Activated CD4-positive, alpha-beta memory T cell treated with anti-CD3 and anti-CD28 coated beads for 36 hours (primary cell): ENCODE data around the gene PSMG4. TPM values are rescaled to one million over a fixed set of nuclear protein-coding genes. Genes with fewer than 3 reads are reported as not detected.

Source experiments
- CTCF ChIA-PET: fragments of 350-600 bp; sonication (Branson Sonifier 250); formaldehyde crosslinking; loops from one replicate; lab custom pipeline; 2021; ENCODE audit warnings: antibody characterized with exemption, inconsistent platforms; lab: Charles Lee
- POLR2A ChIA-PET: fragments of 350-600 bp; sonication (Branson Sonifier 250); formaldehyde crosslinking; loops from one replicate; lab custom pipeline; 2021; ENCODE audit warnings: antibody characterized with exemption; lab: Charles Lee
- DNase-seq: peaks from one replicate; pipeline ENCODE4 v3.0.0-alpha.2; 2020
- H3K27ac Mint-ChIP-seq: one replicate; pipeline ENCODE4 v1.8.0; 2021; ENCODE audit warnings: mixed read lengths
- H3K27me3 Mint-ChIP-seq: one replicate; pipeline ENCODE4 v1.8.0; 2021; ENCODE audit warnings: mixed read lengths
- H3K36me3 Mint-ChIP-seq: one replicate; pipeline ENCODE4 v1.8.0; 2021; ENCODE audit warnings: mixed read lengths
- H3K4me1 Mint-ChIP-seq: one replicate; pipeline ENCODE4 v1.8.0; 2021; ENCODE audit warnings: low read depth, mixed read lengths
- H3K4me3 Mint-ChIP-seq: one replicate; pipeline ENCODE4 v1.8.0; 2021; ENCODE audit warnings: mild to moderate bottlenecking, mixed read lengths
- H3K9me3 Mint-ChIP-seq: one replicate; pipeline ENCODE4 v1.8.0; 2021; ENCODE audit warnings: mixed read lengths
- intact Hi-C: fragments of 100-400 bp; cut with micrococcal nuclease; formaldehyde crosslinking; loops from one replicate; pipeline ENCODE4 v1.15.1; 2023
- total RNA-seq, 2 experiments: library from RNA; stranded (reverse); gene quantifications; one replicate each; pipeline ENCODE4 v1.2.3, GENCODE V29; 2021

Gene PSMG4
- total RNA-seq, 2 experiments from 2014 or later: 24.2 to 25.2 TPM

DNA sequence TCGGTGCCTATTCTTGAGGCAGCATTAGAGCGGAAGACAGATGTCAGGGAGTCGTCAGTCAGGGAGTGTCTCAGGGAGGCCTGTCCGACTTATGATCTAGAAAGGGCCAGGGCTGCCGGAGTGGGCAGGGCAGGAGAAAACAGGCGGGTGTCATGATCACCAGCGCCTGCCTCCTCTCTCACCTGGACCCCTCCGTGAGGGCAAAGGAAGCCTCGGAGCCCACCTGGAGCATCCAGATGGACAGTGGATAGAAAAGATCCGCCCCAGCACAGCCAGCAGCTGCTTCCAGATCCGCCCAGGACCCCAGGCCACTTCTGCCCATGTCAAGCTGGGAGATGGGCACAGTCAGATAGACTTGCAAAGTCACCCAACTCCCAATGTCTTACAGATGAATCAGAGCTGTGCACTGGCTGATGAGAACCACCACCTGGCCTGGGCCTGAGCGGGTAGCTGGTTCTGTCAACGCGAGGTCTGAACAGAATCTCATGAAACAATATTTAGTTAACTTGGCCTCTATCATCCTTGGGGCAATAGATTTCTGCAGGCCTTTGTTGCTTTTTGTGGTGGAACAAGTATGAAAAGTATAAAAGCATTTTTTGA, 22.2 kb downstream of the PSMG4 start:
- H3K27ac Mint-ChIP-seq: no peak overlapping the region
- no peaks in the 10 kb centered on the region for H3K9me3 Mint-ChIP-seq
- H3K27me3 Mint-ChIP-seq: no peaks in the 10 kb centered on the region
- H3K4me1 Mint-ChIP-seq: no peaks in the 10 kb centered on the region
- POLR2A ChIA-PET: no interaction called here
- CTCF ChIA-PET: interaction anchor here (1.1 to 6.4 kb wide), 4 partner anchors 11 to 451 kb away, joined by 3 to 98 read pairs (median 4); no protein-coding TSS in a partner anchor
- no peak for DNase-seq
- peaks cover 1% of the 10 kb centered on the region for H3K36me3 Mint-ChIP-seq
- intact Hi-C loops: no loop called here
- no peak overlapping the region for H3K4me3 Mint-ChIP-seq

DNA sequence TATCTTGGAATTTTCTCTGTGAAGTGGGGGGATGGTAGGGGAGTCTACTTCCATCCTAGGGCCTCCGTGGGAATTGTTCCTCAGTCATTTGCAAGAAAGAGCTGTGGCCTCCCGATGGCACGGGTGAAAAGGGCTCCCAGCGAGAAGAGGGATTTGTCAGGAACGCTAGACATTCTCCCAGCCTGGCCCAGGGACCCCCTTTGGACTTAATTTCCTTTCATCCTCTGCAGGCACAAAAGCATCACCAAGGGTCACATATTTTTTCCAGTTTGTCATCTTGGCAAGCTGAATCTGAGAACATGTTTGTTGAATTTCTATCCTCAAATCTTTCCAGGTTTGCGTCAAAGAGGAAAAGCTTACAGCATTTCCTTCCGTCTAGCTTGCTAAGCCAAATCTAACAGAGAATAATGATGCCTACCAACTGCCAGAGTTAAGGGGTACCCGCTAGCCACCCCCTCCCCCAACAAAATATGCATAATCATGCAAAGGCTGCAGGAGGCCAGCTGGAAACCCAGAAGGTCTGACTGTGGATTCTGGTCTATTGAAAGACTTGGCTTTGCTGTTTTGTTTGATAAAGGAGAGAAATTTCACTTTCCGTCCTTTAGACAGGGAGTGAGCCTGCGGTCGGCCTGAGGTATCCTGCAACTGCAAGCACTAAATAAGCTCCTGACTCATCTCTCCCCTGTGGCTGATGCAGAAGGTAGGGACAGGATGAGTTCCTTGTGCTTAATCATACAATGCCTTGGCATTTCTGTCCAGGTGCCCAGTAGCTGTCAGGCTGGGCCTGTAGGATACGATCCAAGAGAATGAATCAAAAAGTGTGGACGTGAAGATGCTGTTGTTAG, 23.1 kb downstream of the PSMG4 start:
- ChIA-PET CTCF (interaction anchor here (1.1 to 6.4 kb wide), 5 partner anchors 10 to 450 kb away, joined by 3 to 98 read pairs (median 4); no protein-coding TSS in a partner anchor), POLR2A (no interaction called here)
- no peak overlapping the region for H3K27ac Mint-ChIP-seq
- H3K36me3 Mint-ChIP-seq: peaks cover 1% of the 10 kb centered on the region
- H3K27me3 Mint-ChIP-seq: no peaks in the 10 kb centered on the region
- H3K4me3 Mint-ChIP-seq: no peak overlapping the region
- intact Hi-C loops: no loop called here
- no peaks in the 10 kb centered on the region for H3K9me3 Mint-ChIP-seq
- H3K4me1 Mint-ChIP-seq: no peaks in the 10 kb centered on the region
- no peak for DNase-seq

DNA sequence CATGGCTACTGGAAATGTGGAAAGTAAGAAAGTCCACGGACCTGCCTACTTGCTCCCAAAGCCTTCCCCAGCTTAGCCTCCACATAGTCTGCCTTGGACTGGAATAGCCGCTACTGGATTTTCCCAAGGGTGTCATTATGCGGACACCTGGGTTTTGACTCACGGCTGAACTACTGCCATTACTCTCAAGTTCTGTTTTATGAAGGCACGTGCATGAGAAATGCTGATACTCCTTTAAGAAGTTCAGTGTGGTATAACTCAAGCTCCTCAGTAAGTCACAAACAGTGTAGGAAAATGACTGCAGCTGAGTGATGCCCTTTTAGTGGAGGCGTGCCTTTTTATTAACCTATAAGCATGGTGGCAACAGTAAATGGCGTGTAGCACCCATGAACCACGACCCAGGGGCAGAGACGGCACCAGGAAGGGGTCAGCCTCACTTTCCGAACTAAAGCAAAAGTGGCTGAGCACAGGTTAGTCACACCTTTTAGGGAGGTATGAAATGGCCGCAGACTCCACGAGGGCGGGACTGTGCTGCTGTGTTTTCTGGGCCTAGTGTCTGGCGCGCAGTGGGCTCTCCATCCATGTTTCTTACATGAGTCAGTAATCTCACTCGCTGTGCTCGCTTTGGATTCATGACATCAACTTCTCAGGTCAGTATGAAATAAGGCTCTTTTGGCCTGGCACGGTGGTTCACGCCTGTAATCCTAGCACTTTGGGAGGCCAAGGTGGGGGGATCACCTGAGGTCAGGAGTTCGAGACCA, 23.9 kb downstream of the PSMG4 start:
- no peaks in the 10 kb centered on the region for H3K27me3 Mint-ChIP-seq
- ChIA-PET POLR2A (no interaction called here), CTCF (interaction anchor here (1.3 to 6.4 kb wide), 3 partner anchors 9 to 449 kb away, joined by 3 to 98 read pairs (median 4); no protein-coding TSS in a partner anchor)
- peaks cover 1% of the 10 kb centered on the region for H3K36me3 Mint-ChIP-seq
- H3K27ac Mint-ChIP-seq: no peak overlapping the region
- H3K4me1 Mint-ChIP-seq: no peaks in the 10 kb centered on the region
- no peak overlapping the region for H3K4me3 Mint-ChIP-seq
- no peak for DNase-seq
- no peaks in the 10 kb centered on the region for H3K9me3 Mint-ChIP-seq
- intact Hi-C loops: no loop called here

DNA sequence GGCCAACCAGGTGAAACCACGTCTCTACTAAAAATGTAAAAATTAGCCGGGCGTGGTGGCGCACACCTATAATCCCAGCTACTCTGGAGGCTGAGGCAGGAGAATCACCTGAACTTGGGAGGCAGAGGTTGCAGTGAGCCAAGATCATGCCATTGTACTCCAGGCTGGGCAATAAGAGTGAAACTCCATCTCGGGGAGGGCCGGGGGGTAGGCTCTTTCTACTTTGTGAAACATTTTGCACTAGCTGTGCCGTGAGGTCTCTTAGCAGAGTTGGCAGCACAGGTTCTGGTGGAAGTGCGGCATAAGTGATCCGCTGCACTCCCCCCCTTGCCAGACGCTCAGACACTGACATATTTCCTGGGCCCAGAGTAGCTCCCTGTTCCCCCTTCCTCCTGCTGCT, 24.5 kb downstream of the PSMG4 start:
- Mint-ChIP-seq H3K27ac (no peak overlapping the region), H3K36me3 (peaks cover 1% of the 10 kb centered on the region), H3K27me3 (no peaks in the 10 kb centered on the region), H3K4me3 (no peak overlapping the region), H3K4me1 (no peaks in the 10 kb centered on the region), H3K9me3 (no peaks in the 10 kb centered on the region)
- POLR2A ChIA-PET: interaction anchor here (0.6 kb wide), 1 partner anchor 157 kb away, joined by 4 read pairs; no protein-coding TSS in a partner anchor
- CTCF ChIA-PET: interaction anchor here (1.3 to 6.4 kb wide), 2 partner anchors 229 to 449 kb away, joined by 3 to 98 read pairs; no protein-coding TSS in a partner anchor
- no peak for DNase-seq
- intact Hi-C loops: no loop called here

DNA sequence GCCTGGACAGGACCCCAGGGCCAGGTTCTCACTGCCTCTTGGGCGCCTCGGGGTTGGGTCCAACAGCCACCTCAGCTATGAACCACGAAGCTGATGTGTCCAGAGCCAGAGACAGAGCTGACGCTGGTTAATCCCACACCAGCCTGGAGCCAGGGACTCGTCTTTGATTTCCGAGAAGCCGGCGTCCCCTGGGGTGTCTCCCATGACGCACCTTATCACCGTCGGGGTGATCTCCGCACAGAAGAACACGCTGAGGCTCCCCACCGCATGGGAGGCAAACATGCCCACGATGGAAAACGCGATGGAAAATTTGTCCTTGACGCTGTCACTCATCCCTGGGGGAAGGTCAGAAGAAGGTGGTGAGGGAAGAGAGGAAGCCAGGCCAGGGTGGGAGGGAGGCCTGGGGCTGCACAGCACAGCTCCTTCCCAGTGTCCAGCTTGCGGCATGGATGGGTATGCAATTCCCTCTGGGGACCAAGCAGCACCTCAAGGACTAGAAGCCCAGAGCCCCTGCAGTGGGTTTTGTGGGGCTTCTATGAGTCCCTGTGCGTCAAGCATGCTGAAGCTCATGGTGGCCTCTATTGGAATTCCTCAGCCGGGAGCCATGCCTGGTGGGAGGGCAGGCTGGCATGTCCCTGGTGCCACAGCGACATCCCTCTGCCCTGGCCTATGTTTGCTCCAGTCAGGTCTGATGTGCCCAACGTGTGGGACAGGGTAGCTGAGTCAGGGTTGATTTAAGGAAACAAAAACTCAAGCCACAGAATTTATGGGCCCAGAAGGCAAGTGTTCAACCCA, 25.1 kb downstream of the PSMG4 start:
- intact Hi-C loops: no loop called here
- Mint-ChIP-seq H3K36me3 (peaks cover 1% of the 10 kb centered on the region), H3K4me1 (no peaks in the 10 kb centered on the region), H3K27ac (no peak overlapping the region), H3K9me3 (no peaks in the 10 kb centered on the region), H3K27me3 (no peaks in the 10 kb centered on the region), H3K4me3 (no peak overlapping the region)
- ChIA-PET POLR2A (interaction anchor here (0.6 kb wide), 1 partner anchor 157 kb away, joined by 4 read pairs; no protein-coding TSS in a partner anchor), CTCF (interaction anchor here (6.4 kb wide), 1 partner anchor 448 kb away, joined by 98 read pairs; no protein-coding TSS in a partner anchor)
- DNase-seq: no peak

DNA sequence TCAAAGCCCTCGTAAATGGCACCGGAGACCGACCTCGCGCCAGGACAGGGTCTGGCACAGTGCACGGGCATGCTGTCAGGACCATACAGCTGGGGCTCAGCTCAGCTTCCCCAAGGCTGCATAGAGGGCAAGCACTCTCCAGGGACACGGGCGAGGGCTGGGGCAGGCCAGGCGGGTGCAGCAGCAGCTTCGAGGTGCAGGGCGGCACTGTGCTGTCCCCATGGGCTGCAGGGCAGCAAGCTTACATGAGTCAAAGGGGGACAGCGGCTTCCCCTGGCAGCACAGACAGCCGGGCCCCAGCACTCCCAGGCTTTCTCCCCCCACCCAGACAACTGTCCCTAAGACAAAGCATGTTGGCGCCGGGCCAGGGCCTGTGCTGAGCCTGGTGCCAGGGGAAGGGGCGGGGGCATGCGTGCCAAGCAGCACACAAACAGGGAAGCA, 25.7 kb downstream of the PSMG4 start:
- Mint-ChIP-seq H3K27ac (no peak overlapping the region), H3K27me3 (no peaks in the 10 kb centered on the region), H3K9me3 (no peaks in the 10 kb centered on the region), H3K4me1 (no peaks in the 10 kb centered on the region), H3K36me3 (peaks cover 1% of the 10 kb centered on the region), H3K4me3 (no peak overlapping the region)
- no peak for DNase-seq
- CTCF ChIA-PET: no interaction called here
- POLR2A ChIA-PET: no interaction called here
- intact Hi-C loops: no loop called here

DNA sequence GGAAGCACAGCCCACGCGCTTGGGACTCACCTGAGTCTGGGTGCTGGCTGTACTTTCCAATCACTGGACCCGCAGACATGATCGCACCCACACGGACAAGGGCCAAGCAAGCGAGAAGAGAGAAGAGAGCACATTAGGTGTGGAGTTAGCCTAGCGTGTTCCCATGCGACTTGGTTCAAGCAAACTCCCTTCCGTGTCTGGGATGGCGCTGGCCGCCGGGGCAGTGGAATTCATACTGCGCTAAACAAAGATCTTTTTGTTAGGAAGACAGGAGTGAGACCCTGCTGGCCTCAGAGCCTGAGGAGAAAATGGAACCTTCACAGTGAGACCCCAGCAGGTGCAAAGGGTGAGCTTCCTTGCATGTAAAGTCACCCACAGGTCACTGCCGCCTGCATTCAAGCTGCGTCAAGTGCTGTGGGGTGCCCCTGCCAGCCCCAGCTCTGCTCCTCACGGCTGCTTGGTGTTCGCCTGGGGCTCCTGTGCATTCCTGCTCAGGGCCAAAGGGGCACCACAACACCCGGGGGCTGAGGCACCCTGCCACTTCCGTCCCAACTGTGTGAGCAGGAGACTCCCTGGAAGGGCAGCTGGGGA, 26.4 kb downstream of the PSMG4 start:
- CTCF ChIA-PET: interaction anchor here (1.1 kb wide), 1 partner anchor 126 kb away, joined by 3 read pairs; no protein-coding TSS in a partner anchor
- no peak overlapping the region for H3K4me3 Mint-ChIP-seq
- H3K36me3 Mint-ChIP-seq: no peaks in the 10 kb centered on the region
- H3K27ac Mint-ChIP-seq: no peak overlapping the region
- DNase-seq: no peak
- intact Hi-C loops: no loop called here
- H3K27me3 Mint-ChIP-seq: no peaks in the 10 kb centered on the region
- H3K4me1 Mint-ChIP-seq: no peaks in the 10 kb centered on the region
- POLR2A ChIA-PET: no interaction called here
- H3K9me3 Mint-ChIP-seq: no peaks in the 10 kb centered on the region

DNA sequence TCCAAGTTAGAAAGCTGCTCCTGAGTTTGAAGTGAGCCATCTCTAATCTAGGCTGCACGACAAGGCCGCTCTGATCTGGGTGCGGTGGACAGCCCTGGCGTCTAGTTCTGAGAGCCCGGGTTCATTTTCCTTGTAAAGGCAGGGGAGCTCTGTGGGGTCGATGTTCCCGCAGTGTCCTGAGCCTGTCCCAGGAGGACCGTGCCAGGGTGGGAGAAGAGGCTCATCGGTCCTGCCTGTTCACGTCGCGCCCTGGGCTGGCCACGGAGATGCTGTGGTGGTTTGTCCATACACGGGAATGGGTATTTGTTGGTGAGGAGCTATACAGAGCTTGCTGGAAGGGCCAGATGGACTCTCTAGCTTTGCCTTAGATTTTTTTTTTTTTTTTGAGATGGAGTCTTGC, 27.0 kb downstream of the PSMG4 start:
- H3K27me3 Mint-ChIP-seq: no peaks in the 10 kb centered on the region
- no peaks in the 10 kb centered on the region for H3K36me3 Mint-ChIP-seq
- H3K27ac Mint-ChIP-seq: no peak overlapping the region
- no peaks in the 10 kb centered on the region for H3K9me3 Mint-ChIP-seq
- no peaks in the 10 kb centered on the region for H3K4me1 Mint-ChIP-seq
- H3K4me3 Mint-ChIP-seq: no peak overlapping the region
- DNase-seq: no peak
- POLR2A ChIA-PET: no interaction called here
- CTCF ChIA-PET: interaction anchor here (1.1 kb wide), 1 partner anchor 125 kb away, joined by 3 read pairs; no protein-coding TSS in a partner anchor
- intact Hi-C loops: no loop called here

DNA sequence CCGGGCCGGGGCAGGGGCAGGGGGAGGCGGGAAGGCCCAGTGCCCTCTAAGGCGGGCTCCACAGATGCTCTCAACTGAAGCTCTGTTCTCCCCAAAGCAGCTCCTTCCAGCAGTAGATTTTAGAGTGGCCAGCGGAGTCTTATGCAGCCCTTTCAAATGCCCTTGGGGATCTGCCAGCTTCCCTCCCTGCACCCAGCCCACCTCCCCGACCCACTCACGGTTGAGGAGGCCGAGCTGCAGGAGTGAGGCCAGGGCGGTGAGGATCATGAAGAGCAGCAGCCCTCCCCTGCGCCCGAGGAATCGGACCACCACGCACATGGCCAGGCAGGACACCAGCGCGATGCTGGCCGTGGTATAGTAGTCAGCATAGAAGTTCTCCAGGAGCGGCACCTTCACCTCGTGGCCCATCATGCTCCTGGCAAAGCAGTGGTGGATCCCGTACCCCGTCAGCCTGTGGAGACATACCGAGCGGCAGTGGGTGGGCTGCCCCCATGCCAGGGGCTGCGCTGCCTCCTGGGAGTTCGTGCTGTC, 28.0 kb downstream of the PSMG4 start:
- no peak for DNase-seq
- no peak overlapping the region for H3K4me3 Mint-ChIP-seq
- H3K27ac Mint-ChIP-seq: no peak overlapping the region
- no peaks in the 10 kb centered on the region for H3K27me3 Mint-ChIP-seq
- H3K36me3 Mint-ChIP-seq: no peaks in the 10 kb centered on the region
- POLR2A ChIA-PET: no interaction called here
- CTCF ChIA-PET: no interaction called here
- intact Hi-C loops: no loop called here
- no peaks in the 10 kb centered on the region for H3K9me3 Mint-ChIP-seq
- H3K4me1 Mint-ChIP-seq: no peaks in the 10 kb centered on the region

DNA sequence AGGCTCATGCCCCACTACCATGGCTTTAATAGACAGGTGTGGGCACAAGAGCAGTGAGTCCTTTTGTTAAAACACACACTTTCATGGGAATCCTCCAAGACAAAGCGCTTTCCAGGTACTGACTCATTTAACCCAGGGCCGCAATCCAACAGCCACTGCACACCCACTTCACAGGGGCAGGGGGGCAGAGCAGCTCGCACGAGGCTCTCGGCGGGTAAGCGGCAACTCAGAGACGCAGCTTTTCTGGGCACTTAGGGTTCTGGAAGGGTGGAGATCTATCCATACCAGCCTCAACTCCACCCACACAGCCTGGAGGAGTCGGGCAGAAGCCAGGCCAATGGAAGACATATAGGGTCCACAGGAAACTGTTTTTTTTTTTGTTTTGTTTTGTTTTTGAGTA, 28.6 kb downstream of the PSMG4 start:
- no peak overlapping the region for H3K4me3 Mint-ChIP-seq
- no peak for DNase-seq
- no peaks in the 10 kb centered on the region for H3K4me1 Mint-ChIP-seq
- ChIA-PET CTCF (no interaction called here), POLR2A (interaction anchor here (0.6 kb wide), 1 partner anchor 1693 kb away, joined by 4 read pairs; no protein-coding TSS in a partner anchor)
- H3K36me3 Mint-ChIP-seq: no peaks in the 10 kb centered on the region
- H3K9me3 Mint-ChIP-seq: no peaks in the 10 kb centered on the region
- intact Hi-C loops: no loop called here
- no peak overlapping the region for H3K27ac Mint-ChIP-seq
- no peaks in the 10 kb centered on the region for H3K27me3 Mint-ChIP-seq
